Hippocampal formation (tissue), 2 donors: ENCODE measurements around the gene PRMT5.
"Not testable (repeated sequence)": the region's sequence is repeated elsewhere in the genome, so short reads cannot be mapped to it uniquely, and the experiment has no call there.

Experiments
- DNase-seq, 2 donors: peaks; one replicate each; lab custom pipeline; 2025; lab: John Stamatoyannopoulos, UW

The PRMT5 gene

GRCh38 chr14:22929104-22929960 lies at the start of gene PRMT5:
TSS of gene PRMT5 (minus strand) at chr14:22929376. CDS start at chr14:22929361, 15 bp downstream.
- DNase-seq, result peak; percentile 97 to 100

- no peak for DNase-seq
These were observed 49.3 kb upstream of the PRMT5 start for GRCh38 chr14:22978487-22978837.

- DNase-seq, result no peak
These were observed 48.7 kb upstream of the PRMT5 start for GRCh38 chr14:22977684-22978486.

GRCh38 chr14:22977434-22977683 lies 48.2 kb upstream of the PRMT5 start:
- DNase-seq, result no peak

- DNase-seq, result no peak
These were observed 47.7 kb upstream of the PRMT5 start for GRCh38 chr14:22976620-22977433.

GRCh38 chr14:22974530-22975313 lies 45.5 kb upstream of the PRMT5 start:
- DNase-seq, result no peak

- DNase-seq, result no peak
These were observed 44.2 kb upstream of the PRMT5 start for GRCh38 chr14:22973217-22974032.

GRCh38 chr14:22972313-22972930 lies 43.2 kb upstream of the PRMT5 start:
- DNase-seq, result no peak

GRCh38 chr14:22971152-22971551 lies 42.0 kb upstream of the PRMT5 start:
- DNase-seq, result no peak

- no peak for DNase-seq
These were observed 37.6 kb upstream of the PRMT5 start for GRCh38 chr14:22966783-22967269.

- not testable (repeated sequence) for DNase-seq
These were observed 37.0 kb upstream of the PRMT5 start for GRCh38 chr14:22965916-22966782.

GRCh38 chr14:22962061-22962676 lies 33.0 kb upstream of the PRMT5 start:
- DNase-seq, result no peak

GRCh38 chr14:22955702-22956569 lies 26.8 kb upstream of the PRMT5 start:
- no peak for DNase-seq

GRCh38 chr14:22952418-22952817 lies 23.2 kb upstream of the PRMT5 start:
- no peak for DNase-seq

GRCh38 chr14:22951795-22952194 lies 22.6 kb upstream of the PRMT5 start:
- not testable (repeated sequence) for DNase-seq

GRCh38 chr14:22945642-22946041 lies 16.5 kb upstream of the PRMT5 start:
- no peak for DNase-seq

GRCh38 chr14:22939684-22940083 lies 10.5 kb upstream of the PRMT5 start:
- no peak for DNase-seq

- DNase-seq, result no peak
These were observed 6.0 kb upstream of the PRMT5 start for GRCh38 chr14:22935156-22935555.
